Ovary (tissue), 3 donors: Measurements from ENCODE around the gene CEMIP.

ENCODE experiments used
- POLR2A ChIP-seq: fragments of 450-650 bp; IDR thresholded peaks from one replicate; pipeline ENCODE4 v1.6.1; 2017; ENCODE audit warnings: antibody characterized with exemption, mild to moderate bottlenecking, moderate library complexity
- TF ChIP-seq, protein P1 (sequence below), 3 donors: fragments of 450-650 bp in 2 of 3; fragments of 200-600 bp in 1 of 3; IDR thresholded peaks; one replicate each; pipeline versions ENCODE4 v1.5.1 to v1.8.0; 2016 to 2022; ENCODE audit warnings: antibody characterized with exemption in 3 of 3, mild to moderate bottlenecking in 1 of 3
- donor health status: DM: no; HTN: no; CAD: no.

DNA sequence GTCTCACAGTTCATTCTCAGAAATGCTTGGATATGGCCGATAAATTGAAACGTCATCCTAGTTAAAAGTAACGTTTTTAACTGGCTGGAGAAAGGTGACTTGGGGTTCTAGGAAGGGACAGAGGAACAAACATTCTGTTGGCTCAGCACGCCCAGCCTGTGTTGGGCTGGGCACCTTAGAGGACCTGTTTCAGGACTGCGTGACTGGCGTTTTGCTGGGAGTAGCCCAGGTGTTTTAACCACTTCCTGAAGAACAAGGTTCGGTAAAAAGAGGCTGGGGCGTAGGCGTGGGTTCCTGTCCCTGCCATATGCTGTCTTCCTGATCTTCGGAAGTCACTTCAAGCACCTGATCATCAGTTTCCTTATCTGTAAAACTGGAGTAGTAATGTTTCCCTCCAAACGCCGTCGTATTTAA, 220.5 kb downstream of the CEMIP start:
- no peak for TF ChIP-seq POLR2A
- TF ChIP-seq, protein P1, sequence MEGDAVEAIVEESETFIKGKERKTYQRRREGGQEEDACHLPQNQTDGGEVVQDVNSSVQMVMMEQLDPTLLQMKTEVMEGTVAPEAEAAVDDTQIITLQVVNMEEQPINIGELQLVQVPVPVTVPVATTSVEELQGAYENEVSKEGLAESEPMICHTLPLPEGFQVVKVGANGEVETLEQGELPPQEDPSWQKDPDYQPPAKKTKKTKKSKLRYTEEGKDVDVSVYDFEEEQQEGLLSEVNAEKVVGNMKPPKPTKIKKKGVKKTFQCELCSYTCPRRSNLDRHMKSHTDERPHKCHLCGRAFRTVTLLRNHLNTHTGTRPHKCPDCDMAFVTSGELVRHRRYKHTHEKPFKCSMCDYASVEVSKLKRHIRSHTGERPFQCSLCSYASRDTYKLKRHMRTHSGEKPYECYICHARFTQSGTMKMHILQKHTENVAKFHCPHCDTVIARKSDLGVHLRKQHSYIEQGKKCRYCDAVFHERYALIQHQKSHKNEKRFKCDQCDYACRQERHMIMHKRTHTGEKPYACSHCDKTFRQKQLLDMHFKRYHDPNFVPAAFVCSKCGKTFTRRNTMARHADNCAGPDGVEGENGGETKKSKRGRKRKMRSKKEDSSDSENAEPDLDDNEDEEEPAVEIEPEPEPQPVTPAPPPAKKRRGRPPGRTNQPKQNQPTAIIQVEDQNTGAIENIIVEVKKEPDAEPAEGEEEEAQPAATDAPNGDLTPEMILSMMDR (IDR thresholded peaks at IDR 0.05): no peak
